K562 (cell line): ENCODE results near the gene KCND3. TPM values are rescaled to one million over a fixed set of nuclear protein-coding genes. Genes with fewer than 3 reads are reported as not detected.

Experiments
- ARID1B ChIP-seq: fragments of 450-650 bp; IDR thresholded peaks from 2 replicates; pipeline ENCODE4 v1.6.1; 2016; ENCODE audit warnings: antibody characterized with exemption, mild to moderate bottlenecking, inconsistent platforms
- ATF3 ChIP-seq, 2 experiments: fragments of 450-650 bp in 1 of 2; sonication (generic) in 1 of 2; formaldehyde crosslinking in 1 of 2; IDR thresholded peaks in 1 of 2; conservative IDR thresholded peaks in 1 of 2; 2 replicates each; pipeline versions ENCODE4 v1.6.1 to v1.8.1; 2016 to 2023; ENCODE audit warnings: mild to moderate bottlenecking in 2 of 2, moderate library complexity in 2 of 2, inconsistent platforms in 1 of 2, missing genetic modification reagents in 1 of 2
- FOSL1 ChIP-seq: fragments of 200-800 bp; sonication (Bioruptor generic); conservative IDR thresholded peaks from 2 replicates; pipeline ENCODE4 v1.6.1; 2016; ENCODE audit warnings: missing genetic modification characterization, missing compliant biosample characterization
- HDAC3 ChIP-seq: fragments of 450-650 bp; IDR thresholded peaks from 2 replicates; pipeline ENCODE4 v1.6.1; 2018; ENCODE audit warnings: borderline replicate concordance, mild to moderate bottlenecking, moderate library complexity; ENCODE audit not compliant: partially characterized antibody
- HDAC8 ChIP-seq: fragments of 450-650 bp; IDR thresholded peaks from 2 replicates; pipeline ENCODE4 v1.6.1; 2016; ENCODE audit warnings: mild to moderate bottlenecking, missing genetic modification characterization, moderate library complexity, missing compliant biosample characterization
- MEF2D ChIP-seq: conservative IDR thresholded peaks from 2 replicates; pipeline ENCODE4 v1.6.1; 2016; ENCODE audit warnings: low read depth, missing genetic modification characterization, missing compliant biosample characterization
- MLLT1 ChIP-seq, 2 experiments: fragments of 450-650 bp; IDR thresholded peaks; 2 replicates each; pipeline ENCODE4 v1.6.1; 2016
- MTA2 ChIP-seq: fragments of 450-650 bp; IDR thresholded peaks from 2 replicates; pipeline ENCODE4 v1.6.1; 2016; ENCODE audit warnings: low read depth
- NBN ChIP-seq: fragments of 450-650 bp; IDR thresholded peaks from 2 replicates; pipeline ENCODE4 v1.6.1; 2016; ENCODE audit warnings: low read depth, mild to moderate bottlenecking
- NCOA6 ChIP-seq: fragments of 450-650 bp; IDR thresholded peaks from 2 replicates; pipeline ENCODE4 v1.6.1; 2017; ENCODE audit warnings: mild to moderate bottlenecking
- NEUROD1 ChIP-seq: fragments of 150-350 bp; IDR thresholded peaks from 2 replicates; pipeline ENCODE4 v1.6.1; 2014; ENCODE audit warnings: borderline replicate concordance, low read length, low read depth; ENCODE audit not compliant: partially characterized antibody
- PHTF2 ChIP-seq: fragments of 250-450 bp; sonication (Bioruptor Pico); IDR thresholded peaks from 2 replicates; pipeline ENCODE4 v1.5.0; 2021; ENCODE audit warnings: mild to moderate bottlenecking
- SNRNP70 ChIP-seq: fragments of 200-400 bp; formaldehyde crosslinking; optimal IDR thresholded peaks from 2 replicates; pipeline ENCODE3; 2017; ENCODE audit warnings: low read depth, low read length
- TCF7L2 ChIP-seq: fragments of 150-350 bp; IDR thresholded peaks from 2 replicates; pipeline ENCODE4 v1.6.1; 2016; ENCODE audit warnings: low read depth, mild to moderate bottlenecking, low read length, moderate library complexity
- ZBTB17 ChIP-seq: fragments of 450-650 bp; formaldehyde crosslinking; IDR thresholded peaks from 2 replicates; pipeline ENCODE4 v1.4.0; 2020; ENCODE audit warnings: mild to moderate bottlenecking
- ZNF140 ChIP-seq: fragments of 250-450 bp; sonication (Bioruptor Pico); IDR thresholded peaks from 2 replicates; pipeline ENCODE4 v1.8.0; 2021; ENCODE audit warnings: moderate library complexity, mild to moderate bottlenecking, inconsistent platforms
- ZNF23 ChIP-seq: fragments of 250-450 bp; sonication (Bioruptor Pico); IDR thresholded peaks from 2 replicates; pipeline ENCODE4 v1.4.0; 2020; ENCODE audit warnings: mild to moderate bottlenecking
- ZNF232 ChIP-seq: sonication (generic); formaldehyde crosslinking; IDR thresholded peaks from 2 replicates; pipeline ENCODE4 v1.8.0; 2022; ENCODE audit warnings: mild to moderate bottlenecking, missing genetic modification reagents
- polyA plus RNA-seq, 8 experiments: library from polyadenylated mRNA; depleted of rRNA in 4 of 8; stranded (reverse) in 5 of 8; unstranded in 3 of 8; fragments of >200 nt; fragmentation: Nextera tagmentation in 2 of 8; fragmentation: Illumina TruSeq in 1 of 8; extraction: Ambion mirVana in 2 of 8; extraction: Trizol in 1 of 8; gene quantifications; 2 replicates each; pipeline versions ENCODE4 v1.2.1 to v1.2.3, GENCODE V29; 2011 to 2014; ENCODE audit warnings: inconsistent platforms in 1 of 8, missing spikeins in 1 of 8
- total RNA-seq, 7 experiments: library from RNA; depleted of rRNA in 6 of 7; stranded (reverse); fragments of >200 nt in 6 of 7; fragmentation: Illumina TruSeq in 2 of 7; extraction: Trizol in 2 of 7; gene quantifications; 2 replicates each; pipeline versions ENCODE4 v1.2.1 to v1.2.3, GENCODE V29; 2011 to 2021; ENCODE audit warnings: low replicate concordance in 1 of 7
- TF ChIP-seq, protein P1 (sequence below): sonication (generic); formaldehyde crosslinking; IDR thresholded peaks from 2 replicates; pipeline ENCODE4 v1.9.0; 2022; ENCODE audit warnings: mild to moderate bottlenecking, missing genetic modification reagents
- TF ChIP-seq, protein P2 (sequence below): fragments of 450-650 bp; formaldehyde crosslinking; IDR thresholded peaks from 2 replicates; pipeline ENCODE4 v1.4.0; 2020; ENCODE audit warnings: mild to moderate bottlenecking, mixed read lengths
- TF ChIP-seq, protein P3 (sequence below): fragments of 450-650 bp; formaldehyde crosslinking; IDR thresholded peaks from 2 replicates; pipeline ENCODE4 v1.4.0; 2022; ENCODE audit warnings: missing genetic modification characterization

KCND3 gene
- total and polyA plus RNA-seq, 9 of the 15 experiments (the other 6 are each of a cell fraction or from before 2014, with no cell fraction given) = not detected

GRCh38 chr1:111755331-111756123, 233.9 kb downstream of the KCND3 start, which contains the start of gene DDX20 (continued):
- TF ChIP-seq ATF3 (IDR thresholded peaks at IDR 0.05) (peak; percentile 74), ATF3 (CRISPR knock-in tag; conservative IDR thresholded peaks at IDR 0.05) (0 out of 2 replicates have a peak, but pooled peaks have one; percentile 21), ARID1B (peak; percentile 50; the same call in 1 of the 2 replicates), HDAC3 (peak; percentile 58), ZNF23 (peak; percentile 42; the same call in 1 of the 2 replicates), ZBTB17 (CRISPR knock-in tag) (peak; percentile 35; the same call in 1 of the 2 replicates), ZNF232 (CRISPR knock-in tag) (no peak), NEUROD1 (peak; percentile 63), SNRNP70 (no peak), MTA2 (no peak; the same call in 1 of the 2 replicates), NCOA6 (peak; percentile 60; the same call in 1 of the 2 replicates), MLLT1 (IDR thresholded peaks at IDR 0.05) (peak; percentile 28 to 58; a peak in 1 of 4 replicates), ZNF140 (CRISPR knock-in tag) (no peak), TCF7L2 (no peak), NBN (peak; percentile 70; the same call in 1 of the 2 replicates), MEF2D (tag) (peak; percentile 49), HDAC8 (tag) (peak; percentile 86), FOSL1 (tag) (peak; percentile 85), PHTF2 (no peak)
- TF ChIP-seq, protein P1, sequence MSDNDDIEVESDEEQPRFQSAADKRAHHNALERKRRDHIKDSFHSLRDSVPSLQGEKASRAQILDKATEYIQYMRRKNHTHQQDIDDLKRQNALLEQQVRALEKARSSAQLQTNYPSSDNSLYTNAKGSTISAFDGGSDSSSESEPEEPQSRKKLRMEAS (CRISPR knock-in tag) = peak; percentile 81
- TF ChIP-seq, protein P2, sequence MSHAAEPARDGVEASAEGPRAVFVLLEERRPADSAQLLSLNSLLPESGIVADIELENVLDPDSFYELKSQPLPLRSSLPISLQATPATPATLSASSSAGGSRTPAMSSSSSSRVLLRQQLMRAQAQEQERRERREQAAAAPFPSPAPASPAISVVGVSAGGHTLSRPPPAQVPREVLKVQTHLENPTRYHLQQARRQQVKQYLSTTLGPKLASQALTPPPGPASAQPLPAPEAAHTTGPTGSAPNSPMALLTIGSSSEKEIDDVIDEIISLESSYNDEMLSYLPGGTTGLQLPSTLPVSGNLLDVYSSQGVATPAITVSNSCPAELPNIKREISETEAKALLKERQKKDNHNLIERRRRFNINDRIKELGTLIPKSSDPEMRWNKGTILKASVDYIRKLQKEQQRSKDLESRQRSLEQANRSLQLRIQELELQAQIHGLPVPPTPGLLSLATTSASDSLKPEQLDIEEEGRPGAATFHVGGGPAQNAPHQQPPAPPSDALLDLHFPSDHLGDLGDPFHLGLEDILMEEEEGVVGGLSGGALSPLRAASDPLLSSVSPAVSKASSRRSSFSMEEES = peak; percentile 1; the same call in 1 of the 2 replicates
- TF ChIP-seq, protein P3, sequence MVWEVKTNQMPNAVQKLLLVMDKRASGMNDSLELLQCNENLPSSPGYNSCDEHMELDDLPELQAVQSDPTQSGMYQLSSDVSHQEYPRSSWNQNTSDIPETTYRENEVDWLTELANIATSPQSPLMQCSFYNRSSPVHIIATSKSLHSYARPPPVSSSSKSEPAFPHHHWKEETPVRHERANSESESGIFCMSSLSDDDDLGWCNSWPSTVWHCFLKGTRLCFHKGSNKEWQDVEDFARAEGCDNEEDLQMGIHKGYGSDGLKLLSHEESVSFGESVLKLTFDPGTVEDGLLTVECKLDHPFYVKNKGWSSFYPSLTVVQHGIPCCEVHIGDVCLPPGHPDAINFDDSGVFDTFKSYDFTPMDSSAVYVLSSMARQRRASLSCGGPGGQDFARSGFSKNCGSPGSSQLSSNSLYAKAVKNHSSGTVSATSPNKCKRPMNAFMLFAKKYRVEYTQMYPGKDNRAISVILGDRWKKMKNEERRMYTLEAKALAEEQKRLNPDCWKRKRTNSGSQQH = 0 out of 2 replicates have a peak, but pooled peaks have one; percentile 17
